A549 treated with Hydrocortisone at 1 μM for 4 hours (cell line): ENCODE results near the gene SLC35B4. TPM values are rescaled to one million over a fixed set of nuclear protein-coding genes. Genes with fewer than 3 reads are reported as not detected.

Experiments
- total RNA-seq: library from RNA; stranded (reverse); fragments of 200-300 nt; extraction: Qiagen RNA extraction; gene quantifications from 5 replicates; pipeline ENCODE4 v1.2.3, GENCODE V29; 2022

The SLC35B4 gene
- total RNA-seq, result 32.8 to 37.8 TPM (median 35.1 TPM) in 5 replicates

GRCh38 chr7:134316539-134317344, at the start of gene SLC35B4:
Gene SLC35B4 (minus strand): TSS chr7:134316930. CDS start chr7:134316751, 179 bp downstream.

Other genes starting within 250 kb of the SLC35B4 start
- gene LRGUK, start 189.6 kb downstream of the SLC35B4 start, total RNA-seq, result 0.17 to 0.63 TPM (median 0.30 TPM) in 5 replicates
- 2,278 to 2,669 TPM (median 2,540 TPM) in 5 replicates for gene AKR1B1, start 142.2 kb upstream of the SLC35B4 start, total RNA-seq
- 2,254 to 2,440 TPM (median 2,333 TPM) in 5 replicates for gene AKR1B10, start 210.6 kb upstream of the SLC35B4 start, total RNA-seq
- 18.2 to 39.9 TPM (median 33.7 TPM) in 5 replicates for gene AKR1B15, start 232.2 kb upstream of the SLC35B4 start, total RNA-seq